Bronchial epithelial cell (primary cell): ENCODE data around the gene TEP1. TPM values are rescaled to one million over a fixed set of nuclear protein-coding genes. Genes with fewer than 3 reads are reported as not detected.

Experiments used
- DNase-seq: peaks from one replicate; pipeline ENCODE4 v3.0.0-alpha.2; 2010; ENCODE audit warnings: low read depth
- FAIRE-seq: peaks from 2 replicates; lab custom pipeline; 2011; peaks lifted over from hg19 to GRCh38; lab: Jason Lieb, UNC
- H3K27me3 ChIP-seq: 2 replicates; pipeline ENCODE4 v1.5.1; 2011; ENCODE audit warnings: low read length; ENCODE audit not compliant: control insufficient read depth, insufficient read depth
- H3K36me3 ChIP-seq: 2 replicates; pipeline ENCODE4 v1.5.1; 2011; ENCODE audit warnings: low read length; ENCODE audit not compliant: control insufficient read depth, insufficient read depth
- H3K4me3 ChIP-seq: 2 replicates; pipeline ENCODE4 v1.5.1; 2011; ENCODE audit warnings: mild to moderate bottlenecking, low read depth, low read length, control low read depth
- CTCF ChIP-seq: IDR thresholded peaks from 2 replicates; pipeline ENCODE4 v1.5.1; 2011; ENCODE audit warnings: mild to moderate bottlenecking, moderate library complexity, low read length, control low read depth, inconsistent platforms; ENCODE audit not compliant: insufficient read depth, severe bottlenecking
- total RNA-seq: library from RNA; depleted of rRNA; stranded (reverse); fragments of >200 nt; gene quantifications from 2 replicates; pipeline ENCODE4 v1.2.1, GENCODE V29; 2014

The TEP1 gene
- total RNA-seq, 1 donor from 2014 or later, result 9.7 TPM

- H3K27me3 ChIP-seq, result no peaks in the 10 kb centered on the region
- H3K4me3 ChIP-seq, result no peak overlapping the region
- FAIRE-seq (no peak), DNase-seq (no peak)
- TF ChIP-seq CTCF, result no peak
- no peaks in the 10 kb centered on the region for H3K36me3 ChIP-seq
These were observed 11.6 kb upstream of the TEP1 start for GRCh38 chr14:20424851-20425250.

- Histone ChIP-seq H3K27me3 (no peaks in the 10 kb centered on the region), H3K4me3 (no peak overlapping the region), H3K36me3 (no peaks in the 10 kb centered on the region)
- FAIRE-seq, result no peak
- TF ChIP-seq CTCF, result no peak
- no peak for DNase-seq
These were observed 9.6 kb upstream of the TEP1 start for GRCh38 chr14:20422886-20423285.

GRCh38 chr14:20421267-20421666 lies 8.0 kb upstream of the TEP1 start:
- no peak for TF ChIP-seq CTCF

GRCh38 chr14:20419419-20419818 lies 6.1 kb upstream of the TEP1 start:
- FAIRE-seq (no peak), DNase-seq (no peak)
- TF ChIP-seq CTCF, result no peak
- Histone ChIP-seq H3K36me3 (no peaks in the 10 kb centered on the region), H3K4me3 (no peak overlapping the region), H3K27me3 (no peaks in the 10 kb centered on the region)

More at GRCh38 chr14:20421267-20421666, 8.0 kb upstream of the TEP1 start:
- Histone ChIP-seq H3K36me3 (no peaks in the 10 kb centered on the region), H3K27me3 (no peaks in the 10 kb centered on the region), H3K4me3 (no peak overlapping the region)
- DNase-seq (no peak), FAIRE-seq (no peak)

- no peak for FAIRE-seq
- H3K4me3 ChIP-seq, result no peak overlapping the region
These were observed 5.2 kb upstream of the TEP1 start for GRCh38 chr14:20418501-20418909.

More at GRCh38 chr14:20418501-20418909, 5.2 kb upstream of the TEP1 start:
- Histone ChIP-seq H3K27me3 (no peaks in the 10 kb centered on the region), H3K36me3 (no peaks in the 10 kb centered on the region)
- TF ChIP-seq CTCF, result no peak
- no peak for DNase-seq
